ENCODE measurements around the gene PCED1B. TPM values are rescaled to one million over a fixed set of nuclear protein-coding genes. Genes with fewer than 3 reads are reported as not detected.

PCED1B gene
- total RNA-seq, 1 donor from 2014 or later = 3.1 TPM

GRCh38 chr12:47131011-47131410 is 51.6 kb downstream of the PCED1B start:
- no peaks in the 10 kb centered on the region for H3K4me1 Mint-ChIP-seq

GRCh38 chr12:47134005-47134404 is 54.6 kb downstream of the PCED1B start:
- no peak overlapping the region for H3K4me3 ChIP-seq
- H3K4me1 ChIP-seq = no peaks in the 10 kb centered on the region
- H3K9ac ChIP-seq = no peak overlapping the region
- Mint-ChIP-seq H3K4me3 (no peak overlapping the region), H3K27ac (no peak overlapping the region), H3K4me1 (no peaks in the 10 kb centered on the region), H3K9me3 (no peaks in the 10 kb centered on the region), H3K36me3 (no peaks in the 10 kb centered on the region), H3K27me3 (ENCODE audit: insufficient read depth, low read depth) (no peaks in the 10 kb centered on the region)
- no peaks in the 10 kb centered on the region for H3K79me2 ChIP-seq (ENCODE audit: low read depth)
- no peak overlapping the region for H2AFZ ChIP-seq (replicated peaks)
- H3K9me3 ChIP-seq (ENCODE audit: low read depth) = no peaks in the 10 kb centered on the region
- no peak overlapping the region for H3K4me2 ChIP-seq
- DNase-seq (ENCODE audit: low spot score) = no peak
- H3F3A ChIP-seq (ENCODE audit: low read depth) = no peaks in the 10 kb centered on the region
- H3K27ac ChIP-seq = no peak overlapping the region
- H3K36me3 ChIP-seq = no peaks in the 10 kb centered on the region
- no peaks in the 10 kb centered on the region for H4K20me1 ChIP-seq (ENCODE audit: low read depth)
- no peaks in the 10 kb centered on the region for H3K27me3 ChIP-seq
- no peak for TF ChIP-seq EZH2phosphoT487 (IDR thresholded peaks at IDR 0.05)
- TF ChIP-seq EZH2 (IDR thresholded peaks at IDR 0.05) = no peak
- TF ChIP-seq CTCF (IDR thresholded peaks at IDR 0.05) = no peak

More at GRCh38 chr12:47131011-47131410, 51.6 kb downstream of the PCED1B start:
- TF ChIP-seq CTCF (IDR thresholded peaks at IDR 0.05) (no peak), EZH2phosphoT487 (IDR thresholded peaks at IDR 0.05) (no peak), EZH2 (IDR thresholded peaks at IDR 0.05) (no peak)
- no peaks in the 10 kb centered on the region for H3K9me3 Mint-ChIP-seq
- no peak overlapping the region for H3K27ac Mint-ChIP-seq
- H2AFZ ChIP-seq (replicated peaks) = no peak overlapping the region
- H3K36me3 Mint-ChIP-seq = no peaks in the 10 kb centered on the region
- DNase-seq (ENCODE audit: low spot score) = no peak
- H3K27me3 Mint-ChIP-seq (ENCODE audit: insufficient read depth, low read depth) = no peaks in the 10 kb centered on the region
- H4K20me1 ChIP-seq (ENCODE audit: low read depth) = no peaks in the 10 kb centered on the region
- H3K9ac ChIP-seq = no peak overlapping the region
- H3K4me2 ChIP-seq = no peak overlapping the region
- no peak overlapping the region for H3K27ac ChIP-seq
- no peak overlapping the region for H3K4me3 ChIP-seq
- H3K4me1 ChIP-seq = no peaks in the 10 kb centered on the region
- no peaks in the 10 kb centered on the region for H3K36me3 ChIP-seq
- H3K79me2 ChIP-seq (ENCODE audit: low read depth) = no peaks in the 10 kb centered on the region
- H3K4me3 Mint-ChIP-seq = no peak overlapping the region
- no peaks in the 10 kb centered on the region for H3F3A ChIP-seq (ENCODE audit: low read depth)
- no peaks in the 10 kb centered on the region for H3K9me3 ChIP-seq (ENCODE audit: low read depth)
- H3K27me3 ChIP-seq = no peaks in the 10 kb centered on the region

GRCh38 chr12:47135578-47135977 is 56.2 kb downstream of the PCED1B start:
- Histone ChIP-seq H4K20me1 (ENCODE audit: low read depth) (no peaks in the 10 kb centered on the region), H3K9me3 (ENCODE audit: low read depth) (no peaks in the 10 kb centered on the region), H3K27me3 (no peaks in the 10 kb centered on the region), H3K4me1 (no peaks in the 10 kb centered on the region), H3K9ac (no peak overlapping the region), H3K27ac (no peak overlapping the region), H3F3A (ENCODE audit: low read depth) (no peaks in the 10 kb centered on the region), H3K4me2 (no peak overlapping the region), H3K4me3 (no peak overlapping the region), H3K79me2 (ENCODE audit: low read depth) (no peaks in the 10 kb centered on the region), H3K36me3 (no peaks in the 10 kb centered on the region), H2AFZ (replicated peaks) (no peak overlapping the region)
- Mint-ChIP-seq H3K9me3 (no peaks in the 10 kb centered on the region), H3K27me3 (ENCODE audit: insufficient read depth, low read depth) (no peaks in the 10 kb centered on the region), H3K4me3 (no peak overlapping the region), H3K27ac (no peak overlapping the region), H3K36me3 (no peaks in the 10 kb centered on the region), H3K4me1 (no peaks in the 10 kb centered on the region)
- DNase-seq (ENCODE audit: low spot score) = no peak
- TF ChIP-seq EZH2phosphoT487 (IDR thresholded peaks at IDR 0.05) (no peak), CTCF (IDR thresholded peaks at IDR 0.05) (no peak), EZH2 (IDR thresholded peaks at IDR 0.05) (no peak)

Data from neural progenitor cell (in vitro differentiated cells).